ENCODE measurements around the gene KMT2D.

Gene KMT2D

GRCh38 chr12:49015196-49015595, 45.4 kb downstream of the KMT2D start:
- DNase-seq: no peak

GRCh38 chr12:49014547-49014946, 46.0 kb downstream of the KMT2D start:
- no peak for DNase-seq

- DNase-seq: no peak
Measured at GRCh38 chr12:49013428-49013827, 47.2 kb downstream of the KMT2D start.

DNA sequence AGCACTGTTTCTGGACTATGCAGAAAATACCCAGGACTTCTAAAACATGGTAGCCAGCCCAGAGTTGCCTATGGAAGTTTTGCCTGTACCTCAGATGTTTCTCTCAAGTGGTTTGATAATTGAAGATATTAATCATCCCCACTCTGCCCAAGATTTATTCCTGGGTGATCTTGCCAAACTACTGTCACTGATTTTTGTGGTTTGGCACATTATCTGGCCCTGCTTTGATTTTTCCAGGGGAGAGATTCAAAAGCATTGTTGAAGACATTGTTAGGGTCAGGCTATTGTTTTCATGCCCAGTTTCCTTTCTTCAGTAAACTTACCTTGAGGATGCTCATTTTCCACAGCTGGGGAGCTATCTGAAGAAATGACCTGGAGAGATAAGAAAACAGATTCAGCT, 47.9 kb downstream of the KMT2D start:
- DNase-seq: no peak
